Stimulated activated naive CD8-positive, alpha-beta T cell treated with anti-CD3 and anti-CD28 coated beads, Interleukin-15, Interleukin-2, amounts not matched to agents 100 U/mL and 50 U/mL, for 24 hours (primary cell): Measurements from ENCODE around the gene TMEM255B.

ENCODE experiments used
- ATAC-seq: fragments of 150-1000 bp; cut with Tn5 transposase; one replicate; pipeline ENCODE4 v1.10.0; 2021
- DNase-seq: peaks from one replicate; pipeline ENCODE4 v3.0.0; 2021

Gene TMEM255B

DNA sequence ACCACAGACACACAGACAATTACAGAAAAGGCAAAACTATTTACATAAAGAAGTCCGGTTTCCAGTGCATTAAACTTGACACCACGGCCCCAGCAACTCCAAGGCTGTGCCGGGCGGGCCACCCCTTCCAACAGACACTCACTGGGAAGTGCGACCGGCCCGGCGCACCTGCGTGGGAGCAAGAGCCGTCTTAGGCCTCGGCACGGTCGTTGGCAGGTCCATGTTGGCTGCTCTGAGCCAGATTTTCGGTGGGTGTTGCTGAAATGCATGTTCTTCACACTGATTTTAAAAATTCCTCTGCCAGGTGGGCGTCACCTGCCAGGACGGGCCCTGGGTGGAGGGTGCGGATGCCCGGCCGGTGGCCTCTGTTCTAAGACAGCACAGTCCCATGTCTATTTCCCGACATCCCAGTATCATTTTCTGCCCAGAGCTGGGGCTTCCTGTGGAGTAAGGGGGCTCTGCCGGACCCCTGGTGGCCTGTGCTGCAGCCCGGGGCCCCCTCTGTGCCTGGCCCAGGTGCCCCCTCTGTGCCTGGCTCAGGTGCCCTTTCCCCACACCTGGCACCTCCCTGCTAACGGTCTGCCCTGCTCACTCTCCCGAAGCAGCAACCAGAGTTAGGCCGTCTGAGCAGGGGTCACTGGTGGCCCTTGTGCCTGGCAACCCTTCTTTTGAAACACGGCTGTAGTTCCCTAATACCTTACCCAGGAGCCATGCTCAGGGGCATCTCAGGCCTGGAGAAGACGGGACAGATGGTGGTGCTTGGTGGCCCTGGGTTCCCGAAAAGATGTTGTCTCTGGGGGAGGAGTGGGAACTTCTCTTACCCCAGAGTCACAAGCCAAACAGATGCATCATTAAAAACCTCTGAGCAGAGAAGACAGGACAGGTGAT is 9.2 kb downstream of the TMEM255B start:
- no peak for ATAC-seq

GRCh38 chr13:113769106-113769505 is 10.1 kb downstream of the TMEM255B start:
- DNase-seq (no peak), ATAC-seq (no peak)

More for the DNA sequence above, 9.2 kb downstream of the TMEM255B start:
- DNase-seq, result no peak

- no peak for DNase-seq
- ATAC-seq, result no peak
Measured at GRCh38 chr13:113769881-113770280, 10.9 kb downstream of the TMEM255B start.

DNA sequence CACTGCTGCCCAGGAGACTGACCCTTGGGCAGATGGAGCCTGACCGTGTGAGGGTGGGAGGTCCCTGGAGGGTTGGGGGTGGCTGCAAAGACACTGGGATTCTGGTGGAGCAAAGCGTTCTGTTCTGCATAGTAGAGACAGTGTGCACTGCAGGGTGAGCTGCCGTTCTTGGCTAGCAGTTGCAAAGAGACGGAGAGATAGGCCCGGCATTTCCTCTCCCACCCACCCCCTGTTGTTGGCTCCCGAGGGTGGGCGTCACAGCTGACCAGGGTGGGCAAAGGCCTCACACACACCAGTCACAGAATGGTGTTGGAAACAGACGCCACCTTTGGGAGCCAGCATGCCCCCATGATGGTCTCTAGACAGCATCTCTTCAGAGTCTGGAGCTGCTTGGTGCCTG is 11.4 kb downstream of the TMEM255B start:
- ATAC-seq, result no peak

GRCh38 chr13:113770937-113771336 is 11.9 kb downstream of the TMEM255B start:
- no peak for DNase-seq

More for the DNA sequence above, 11.4 kb downstream of the TMEM255B start:
- no peak for DNase-seq

DNA sequence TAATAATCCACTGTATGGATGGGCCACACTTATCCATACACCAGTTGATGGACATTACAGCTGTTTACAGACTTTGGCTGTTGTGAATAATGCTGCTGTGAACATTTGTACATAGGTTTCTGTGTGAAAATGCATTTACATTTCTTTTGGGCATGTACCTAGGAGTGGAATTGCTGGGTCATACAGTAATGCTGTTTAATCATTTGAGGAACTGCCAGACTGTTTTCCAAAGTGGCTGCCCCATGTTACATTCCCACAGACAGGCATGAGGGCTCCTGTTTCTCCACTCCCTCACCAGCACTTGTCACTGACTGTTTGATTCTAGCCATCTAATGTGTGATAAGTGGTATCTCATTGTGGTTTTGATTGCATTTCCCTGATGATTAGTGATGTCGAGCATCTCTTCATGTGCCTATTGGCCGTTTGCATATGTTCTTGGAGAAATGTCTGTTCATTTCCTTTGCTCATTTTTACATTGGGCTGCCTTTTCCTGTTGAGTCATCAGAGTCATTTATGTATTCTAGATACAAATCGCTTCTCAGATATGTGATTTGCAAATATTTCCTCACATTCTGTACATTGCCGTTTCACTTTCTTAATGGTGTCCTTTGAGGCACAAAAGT is 12.8 kb downstream of the TMEM255B start:
- DNase-seq (no peak), ATAC-seq (peak; percentile 48)

More at GRCh38 chr13:113770937-113771336, 11.9 kb downstream of the TMEM255B start:
- ATAC-seq, result no peak

DNA sequence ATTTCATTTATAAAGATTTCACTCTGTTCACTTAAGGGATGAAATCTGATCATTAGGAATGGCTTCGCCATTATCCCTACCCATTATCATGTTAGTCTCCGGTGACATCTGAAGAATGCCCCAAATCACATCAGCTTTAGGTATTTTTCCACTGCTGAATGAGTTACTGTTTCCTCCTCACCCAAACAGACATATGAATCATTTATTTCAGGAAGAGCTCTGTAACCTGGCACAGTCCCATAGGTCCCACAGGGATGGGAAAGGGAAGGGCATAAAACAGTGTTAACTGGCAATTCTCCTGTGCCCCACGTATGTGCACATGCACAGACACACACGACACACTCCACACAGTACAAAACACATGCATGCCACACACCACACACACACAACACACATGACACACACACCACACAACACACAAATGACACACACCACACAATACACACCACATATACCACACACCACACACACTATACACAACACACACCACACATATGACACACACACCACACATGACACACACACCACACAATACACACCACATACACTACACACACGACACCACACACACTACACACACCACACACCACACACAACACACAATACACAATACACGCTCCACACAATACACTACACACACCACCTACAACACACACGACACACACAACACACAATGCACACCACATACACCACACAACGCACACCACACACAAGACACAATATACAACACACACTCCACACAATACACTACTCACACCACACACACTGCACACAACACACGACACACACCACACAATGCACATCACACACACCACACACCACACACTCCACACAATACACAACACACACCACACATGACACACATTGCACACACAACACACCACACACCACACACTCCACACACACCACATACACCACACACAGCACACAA is 15.4 kb downstream of the TMEM255B start:
- DNase-seq (no peak), ATAC-seq (no peak)

DNA sequence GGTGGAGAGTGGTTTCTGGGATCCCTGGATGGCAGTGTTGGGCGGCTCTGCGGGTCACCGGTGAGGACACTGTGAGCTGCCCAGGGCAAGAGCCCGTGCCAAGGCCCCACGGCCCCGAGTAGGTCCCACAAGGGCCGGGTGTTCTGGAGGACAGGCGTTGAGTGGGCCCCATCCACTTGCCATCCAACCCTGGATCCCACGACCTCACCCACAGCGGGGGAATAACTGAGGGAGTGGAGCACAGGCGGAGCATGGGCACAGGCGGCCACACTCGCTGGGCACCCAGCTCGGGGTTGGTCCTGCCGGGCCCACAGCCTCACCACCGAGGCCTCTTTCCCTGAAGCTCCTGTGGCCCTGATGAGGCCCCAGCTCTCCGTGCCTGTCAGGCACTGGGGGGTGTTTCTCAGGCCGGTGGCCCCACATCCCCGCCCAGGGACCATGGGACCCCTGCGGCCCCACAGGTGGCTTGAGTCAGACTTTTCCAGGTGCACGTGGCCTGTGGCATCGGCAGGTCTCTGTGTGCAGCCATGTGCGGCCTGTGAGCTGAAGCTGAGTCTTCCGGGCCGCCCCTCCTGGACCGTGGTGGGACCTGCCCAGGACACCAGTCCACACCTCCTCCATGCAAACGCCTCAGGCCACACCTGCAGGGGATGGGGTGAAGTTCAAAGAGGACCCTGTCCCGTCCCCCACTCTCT is 16.6 kb downstream of the TMEM255B start:
- ATAC-seq (no peak), DNase-seq (no peak)

DNA sequence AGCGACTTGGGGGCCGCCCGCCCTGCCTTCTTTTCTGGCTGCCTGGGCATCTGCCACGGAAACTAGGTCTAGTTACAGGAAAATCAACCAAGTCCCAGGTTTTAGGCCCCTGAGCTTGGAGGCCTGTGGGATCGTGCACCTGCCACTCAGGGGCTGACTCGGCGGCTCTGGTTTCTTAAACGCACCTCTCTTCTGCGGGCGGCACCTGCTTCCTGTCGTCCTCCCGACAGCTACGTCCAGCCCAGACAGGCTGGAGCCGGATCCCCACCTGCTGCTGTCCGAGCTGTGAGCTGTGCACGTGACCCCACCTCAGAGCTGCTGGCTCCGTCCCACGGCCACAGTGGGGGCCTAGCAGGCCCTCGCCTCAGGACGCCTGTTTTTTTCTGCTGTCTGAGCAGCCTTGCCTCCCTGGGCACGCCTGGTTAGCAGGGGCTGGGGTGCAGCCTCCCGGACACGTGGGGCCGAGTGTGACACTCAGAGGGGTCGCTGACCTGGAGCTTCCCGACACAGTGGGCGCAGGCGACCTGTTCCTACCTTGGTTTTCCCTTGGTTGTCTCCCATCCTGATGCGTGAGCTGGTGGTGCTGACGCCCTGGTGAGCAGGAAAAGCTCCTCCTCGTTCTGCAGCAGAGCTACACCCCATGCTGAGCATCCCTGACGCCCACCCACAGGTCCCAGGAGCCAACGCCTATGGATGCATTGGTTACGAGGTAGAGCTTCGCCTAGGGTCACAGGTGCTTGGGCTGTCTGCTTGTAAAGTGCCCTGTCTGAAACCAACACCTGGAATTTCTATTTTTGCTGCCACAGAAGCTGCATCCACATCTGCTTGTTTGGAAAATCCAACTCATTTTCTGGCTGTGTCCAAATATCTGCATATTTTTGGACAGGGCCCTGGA is 17.5 kb downstream of the TMEM255B start:
- no peak for ATAC-seq
- DNase-seq, result no peak

- no peak for DNase-seq
- ATAC-seq, result no peak
Measured at GRCh38 chr13:113777311-113778260, 18.6 kb downstream of the TMEM255B start.

- no peak for ATAC-seq
Measured at GRCh38 chr13:113781571-113781970, 22.5 kb downstream of the TMEM255B start.

GRCh38 chr13:113782472-113782871 is 23.4 kb downstream of the TMEM255B start:
- DNase-seq (no peak), ATAC-seq (no peak)

More at GRCh38 chr13:113781571-113781970, 22.5 kb downstream of the TMEM255B start:
- DNase-seq, result no peak

DNA sequence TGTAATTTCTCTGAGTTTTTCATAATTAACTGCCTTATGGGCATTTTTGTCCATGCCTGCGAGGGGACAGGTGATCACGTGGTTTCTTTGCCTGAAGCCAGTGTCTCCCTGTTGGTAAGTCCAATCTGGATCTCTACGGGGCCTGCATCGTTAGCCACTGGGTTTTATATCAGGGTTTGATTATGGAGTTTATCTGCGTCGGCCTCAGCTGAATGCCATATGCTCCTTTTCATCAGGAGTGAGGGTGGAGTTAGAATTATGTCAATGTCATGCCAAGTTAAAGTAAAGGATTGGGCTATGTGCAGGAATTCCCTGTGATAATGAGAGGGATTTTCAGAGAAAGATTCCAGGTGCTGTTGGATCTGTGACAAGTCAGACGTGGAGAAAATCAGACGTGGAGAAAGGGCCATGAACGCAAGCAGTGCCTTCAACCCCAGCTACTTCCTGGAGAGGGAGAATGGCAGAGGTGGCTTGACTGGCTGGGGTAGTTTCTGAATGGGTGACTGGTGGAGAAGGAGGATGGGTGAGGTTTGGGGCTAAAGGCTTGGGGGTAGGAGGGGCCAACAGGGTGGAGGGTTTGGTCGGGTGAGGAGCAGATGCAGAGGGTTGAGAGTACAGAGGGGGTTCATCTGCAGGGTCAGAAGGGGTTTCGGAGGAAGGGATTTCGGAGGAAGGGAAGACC is 24.3 kb downstream of the TMEM255B start:
- no peak for DNase-seq
- ATAC-seq, result no peak

DNA sequence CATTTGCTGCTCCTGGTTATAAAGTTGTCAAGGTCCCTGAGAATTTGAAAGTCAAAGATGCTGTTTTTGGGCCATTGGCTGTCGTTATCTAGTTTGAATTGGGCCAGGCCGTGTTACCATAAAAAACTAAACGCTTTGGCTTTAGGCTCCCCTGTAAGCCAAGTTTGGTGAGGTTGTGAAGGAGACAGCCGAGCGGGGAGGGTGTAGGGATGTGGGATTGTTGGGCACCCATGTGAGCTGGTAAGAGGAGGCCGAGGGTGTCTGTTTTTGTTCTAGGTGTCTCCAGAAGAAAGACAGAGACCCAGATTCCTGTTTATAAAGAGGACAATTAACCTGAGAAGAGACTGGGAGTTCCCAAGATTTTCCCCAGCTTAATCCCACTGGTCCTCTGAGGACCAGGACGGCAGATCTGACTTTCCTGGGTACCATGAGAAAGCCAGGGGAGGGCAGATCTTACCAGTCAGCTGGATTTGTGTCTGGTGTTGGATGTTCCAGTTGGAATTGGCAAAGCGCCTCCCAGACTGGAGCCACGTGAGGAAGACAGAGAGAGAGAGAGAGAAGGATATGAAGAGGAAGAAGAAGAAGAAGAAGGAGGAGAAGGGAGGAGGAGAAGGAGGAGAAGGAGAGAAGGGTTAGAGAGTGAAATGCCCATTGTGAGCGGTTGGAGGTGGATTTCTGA is 25.1 kb downstream of the TMEM255B start:
- no peak for DNase-seq
- ATAC-seq, result no peak

GRCh38 chr13:113784645-113785024 is 25.6 kb downstream of the TMEM255B start:
- no peak for DNase-seq
- ATAC-seq, result no peak

DNA sequence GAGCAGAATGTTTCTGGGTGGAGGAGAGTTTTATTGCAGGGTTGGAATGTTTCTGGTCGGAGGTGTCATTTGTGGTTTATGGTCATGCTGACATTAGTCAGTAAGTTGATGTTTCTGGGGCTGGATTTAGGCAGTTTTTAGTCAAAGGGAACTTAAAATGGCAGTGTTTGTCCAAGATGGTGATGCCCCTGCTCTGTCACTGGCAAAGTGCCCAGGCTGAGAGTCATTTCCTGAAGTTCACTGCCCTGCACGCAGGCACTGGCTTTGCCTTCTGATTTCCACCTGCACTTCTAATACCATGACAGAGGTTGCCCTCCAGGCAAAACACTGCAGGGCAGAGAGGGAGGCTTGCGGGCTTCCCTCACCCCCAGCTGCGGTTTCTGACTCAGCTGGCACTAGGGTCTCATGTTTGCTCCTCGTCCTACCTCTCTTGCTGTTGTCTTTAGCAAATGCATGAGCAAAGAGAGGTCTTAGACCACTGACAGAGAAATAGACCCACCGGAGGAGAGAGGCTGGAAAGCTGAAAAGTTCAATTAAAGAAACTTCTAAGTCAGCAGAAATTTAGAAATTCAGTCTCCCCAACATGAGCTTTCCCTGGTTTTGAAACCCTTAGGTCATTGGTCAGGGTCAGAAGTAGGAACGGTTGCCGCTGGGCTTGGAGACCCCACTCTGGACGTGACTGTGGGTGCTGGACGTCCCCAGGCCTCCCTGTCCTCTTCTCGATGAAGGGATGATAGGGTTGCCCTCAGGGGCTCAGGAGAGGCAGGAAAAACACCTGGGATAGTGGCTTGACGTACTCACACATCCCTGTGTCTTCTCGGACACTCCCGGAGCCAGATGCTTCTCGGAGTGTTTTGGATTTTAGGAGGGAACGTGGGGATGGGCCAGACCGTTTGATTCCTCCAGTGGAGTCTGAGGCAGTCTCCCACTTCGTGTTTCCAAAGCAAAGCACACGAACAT is 26.3 kb downstream of the TMEM255B start:
- ATAC-seq (peak; percentile 58), DNase-seq (peak; percentile 38)

DNA sequence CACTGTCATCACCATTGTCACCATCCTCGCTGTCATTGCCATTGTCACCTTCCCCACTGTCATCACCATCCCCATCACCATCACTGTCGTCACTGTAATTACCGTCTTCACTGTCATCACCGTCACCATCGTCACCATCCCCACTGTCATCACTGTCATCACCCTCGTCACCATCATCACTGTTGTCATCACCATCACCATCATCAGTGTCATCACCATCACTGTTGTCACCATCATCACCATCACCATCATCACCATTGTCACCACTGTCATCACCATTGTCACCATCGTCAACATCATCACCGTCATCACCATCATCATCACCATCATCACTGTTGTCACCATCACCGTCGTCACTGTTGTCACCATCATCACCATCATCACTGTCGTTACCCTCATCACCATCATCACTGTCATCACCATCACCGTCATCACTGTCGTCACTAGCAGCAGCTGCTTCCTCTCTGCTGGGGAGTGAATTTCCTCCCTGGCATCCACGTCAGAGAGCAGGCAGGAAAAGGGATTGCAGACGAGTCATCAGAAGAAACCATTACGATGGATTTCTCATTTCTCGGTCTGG is 27.3 kb downstream of the TMEM255B start:
- no peak for DNase-seq
- no peak for ATAC-seq
